GM18508 (cell line): ENCODE results near the gene GMEB2.
"Not testable (repeated sequence)": the region's sequence is repeated elsewhere in the genome, so short reads cannot be mapped to it uniquely, and the experiment has no call there.

Experiments used
- ATAC-seq: cut with Tn5 transposase; IDR thresholded peaks from one replicate; pipeline ENCODE4 v1.9.1; 2021; ENCODE audit warnings: moderate number of reproducible peaks; ENCODE audit not compliant: insufficient read depth, unreplicated experiment

The GMEB2 gene

GRCh38 chr20:63564036-63564810 lies 62.7 kb downstream of the GMEB2 start:
- no peak for ATAC-seq

DNA sequence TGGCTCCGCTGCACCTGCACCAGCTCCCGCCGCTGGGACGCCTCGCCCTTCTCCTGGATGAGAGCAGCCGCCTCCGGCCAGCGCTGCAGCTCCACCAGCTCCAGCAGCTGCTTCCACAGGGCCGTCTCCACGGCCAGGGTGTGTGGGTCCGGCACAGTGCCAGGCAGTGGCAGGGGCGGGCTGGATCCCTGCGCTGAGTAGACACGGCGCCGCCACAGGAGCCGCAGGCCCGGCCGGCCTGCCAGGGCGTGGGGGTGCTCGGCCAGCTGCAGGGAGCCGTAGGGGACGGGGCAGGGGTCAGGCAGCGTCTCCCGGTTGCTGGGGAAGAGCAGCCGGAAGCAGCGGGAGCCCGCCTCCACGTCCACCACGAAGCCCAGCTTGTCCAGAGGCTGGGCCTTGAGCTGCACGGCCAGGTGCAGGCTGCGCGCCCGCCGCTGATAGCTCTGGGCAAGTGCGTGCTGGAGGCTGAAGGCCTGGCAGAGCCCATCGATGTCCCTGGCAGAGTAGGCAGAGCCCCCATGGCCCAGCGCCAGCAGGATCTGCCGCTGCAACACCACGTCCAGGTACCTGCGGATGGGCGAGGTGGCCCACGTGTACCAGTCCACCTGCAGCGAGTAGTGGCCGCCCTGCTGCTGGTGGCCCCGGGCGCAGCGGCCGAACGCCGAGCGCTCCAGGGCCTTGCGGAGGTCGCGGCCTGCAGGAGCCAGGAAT lies 63.5 kb downstream of the GMEB2 start:
- ATAC-seq = no peak

DNA sequence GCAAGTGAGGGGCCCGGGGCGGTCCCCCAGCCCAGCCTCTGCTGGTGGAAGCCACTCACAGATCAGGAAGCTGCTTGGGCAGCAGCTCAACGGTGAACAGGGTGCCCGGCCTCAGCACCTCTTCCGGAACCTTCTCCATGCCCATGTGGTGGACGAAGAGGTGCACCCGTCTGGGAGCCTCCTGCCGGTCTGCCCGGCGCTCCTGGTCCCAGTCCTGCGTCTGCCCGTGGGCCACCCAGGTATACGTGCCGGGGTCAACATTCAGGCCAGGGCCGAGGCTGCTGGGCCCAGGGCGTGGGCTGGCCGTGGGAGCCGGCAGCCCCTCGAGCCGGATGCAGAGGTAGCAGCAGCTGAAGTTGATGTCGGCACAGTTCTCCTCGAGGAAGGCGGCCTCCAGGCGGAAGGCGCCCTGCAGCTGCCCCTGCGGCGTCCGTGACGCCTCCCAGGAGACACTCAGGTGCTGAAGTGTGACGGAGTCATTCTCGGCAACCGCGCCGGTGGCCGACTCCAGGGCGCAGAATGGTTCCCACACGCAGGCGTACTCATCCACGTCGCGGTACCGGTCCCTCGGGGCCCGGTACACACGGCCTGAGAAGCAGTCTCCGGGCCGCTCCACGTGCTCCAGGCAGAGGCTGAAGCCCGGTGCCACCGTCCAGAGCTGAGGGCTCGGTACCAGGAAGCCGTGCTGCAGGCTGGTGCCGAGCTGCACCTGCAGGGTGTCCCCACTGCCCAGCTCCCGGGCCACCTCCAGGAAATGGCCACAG lies 64.3 kb downstream of the GMEB2 start:
- ATAC-seq = no peak

DNA sequence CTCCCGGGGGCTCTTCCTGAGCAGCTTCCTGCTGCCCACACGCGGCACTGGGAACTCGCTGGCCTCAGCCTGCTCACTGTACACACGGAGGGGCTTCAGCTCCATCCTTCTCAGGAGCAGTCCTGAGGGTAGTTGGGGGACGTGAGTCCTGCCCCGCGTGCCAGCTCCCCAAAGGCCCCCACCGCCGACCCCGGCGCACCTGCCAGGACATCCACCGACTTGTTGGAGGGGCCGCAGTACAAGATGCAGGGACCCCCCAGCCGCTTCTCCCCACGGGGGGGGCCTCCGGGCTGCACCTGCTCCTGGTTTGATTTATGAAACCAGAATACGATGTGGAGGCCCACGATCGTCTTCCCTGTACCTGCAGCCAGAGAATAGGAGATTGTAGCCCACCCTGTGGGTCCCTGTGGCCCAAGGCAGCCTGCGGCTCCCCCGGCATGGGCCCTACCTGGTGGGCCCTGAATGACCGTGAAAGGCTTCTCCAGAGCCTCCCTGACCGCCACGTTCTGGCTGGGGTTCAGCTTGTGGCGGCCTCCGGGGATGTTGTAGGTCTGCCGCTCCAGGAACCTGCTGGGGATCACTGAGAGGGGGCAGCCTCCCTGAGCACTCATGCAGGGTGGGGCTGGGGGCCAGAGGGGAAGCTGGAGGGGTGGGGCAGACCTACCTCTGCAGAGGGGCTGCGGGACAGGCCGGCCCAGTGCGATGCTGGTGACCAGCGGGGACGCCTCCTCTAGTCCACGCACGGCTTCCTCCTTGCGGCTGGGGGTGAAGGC lies 65.1 kb downstream of the GMEB2 start:
- ATAC-seq = no peak

GRCh38 chr20:63560856-63561609 lies 65.9 kb downstream of the GMEB2 start:
- ATAC-seq = no peak

GRCh38 chr20:63560333-63560805 lies 66.5 kb downstream of the GMEB2 start:
- no peak for ATAC-seq

- ATAC-seq = not testable (repeated sequence)
Measured at GRCh38 chr20:63559485-63560332, 67.2 kb downstream of the GMEB2 start.

- no peak for ATAC-seq
Measured at GRCh38 chr20:63558804-63559484, 68.0 kb downstream of the GMEB2 start.

DNA sequence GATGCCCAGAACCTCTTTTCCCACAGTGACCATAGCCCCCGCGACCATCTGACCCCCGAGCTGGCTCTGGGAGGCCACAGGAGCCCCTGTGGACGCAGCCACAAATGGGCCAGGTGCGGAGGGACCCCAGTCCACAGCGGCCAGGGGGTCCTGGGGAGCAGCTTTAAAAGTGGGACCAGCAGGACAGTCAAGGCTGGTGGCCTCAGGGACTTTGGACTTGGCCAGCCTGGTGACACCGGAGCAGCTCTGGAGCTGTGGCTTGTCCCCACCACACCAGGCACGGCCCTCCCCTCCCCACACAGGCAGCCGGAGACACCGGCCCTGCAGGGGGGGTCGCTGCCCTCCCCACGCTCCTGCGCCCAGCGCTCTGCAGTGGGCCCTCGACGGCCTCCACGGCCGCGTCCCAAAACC lies 69.4 kb downstream of the GMEB2 start:
- ATAC-seq = no peak

GRCh38 chr20:63556873-63557478 lies 69.9 kb downstream of the GMEB2 start:
- ATAC-seq = no peak

- no peak for ATAC-seq
Measured at GRCh38 chr20:63555661-63556381, 71.1 kb downstream of the GMEB2 start.

DNA sequence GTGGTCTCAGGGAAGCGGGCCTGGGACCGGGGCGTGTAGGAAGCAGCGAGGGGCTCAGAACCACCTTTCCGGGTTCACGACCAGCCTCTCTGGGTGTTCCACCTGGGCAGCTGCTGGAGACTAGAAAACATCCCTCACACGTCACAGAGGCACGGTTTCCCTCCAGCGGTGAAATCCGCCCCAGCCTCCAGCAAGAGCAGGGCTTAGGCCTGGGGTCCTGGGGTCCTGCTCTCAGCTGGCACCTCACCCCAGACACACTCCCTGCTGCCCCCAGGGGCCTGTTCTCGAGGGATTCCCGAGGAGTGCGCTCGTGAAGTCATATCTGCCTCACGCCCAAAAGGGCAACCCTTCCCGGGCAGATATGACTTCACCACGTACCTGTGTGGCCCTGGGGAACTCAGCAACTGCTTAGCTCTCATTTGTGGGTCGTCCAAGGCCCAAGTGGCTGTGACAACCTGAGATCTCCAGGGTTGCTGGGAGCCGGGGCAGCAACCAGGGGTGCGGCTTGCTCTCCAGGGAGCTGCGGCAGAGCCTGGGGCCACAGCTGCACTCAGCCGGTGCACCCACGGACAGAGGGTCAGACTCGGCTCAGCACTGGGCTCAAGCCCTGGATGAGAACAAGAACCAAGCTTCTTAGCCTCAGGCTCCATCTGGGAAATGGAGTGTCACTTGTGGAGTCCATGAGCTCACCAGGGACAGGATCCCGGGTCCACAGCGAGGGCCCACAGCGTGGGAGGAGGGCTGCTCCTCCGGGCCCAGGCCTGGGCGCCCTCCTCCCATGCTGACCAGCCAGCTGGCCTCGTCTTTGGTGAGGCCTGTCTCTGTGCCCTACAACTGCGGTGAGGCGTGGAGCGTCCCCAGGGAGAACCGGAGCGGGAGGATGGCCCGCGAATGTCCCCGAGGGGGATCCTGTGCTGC lies 72.3 kb downstream of the GMEB2 start:
- ATAC-seq = no peak

DNA sequence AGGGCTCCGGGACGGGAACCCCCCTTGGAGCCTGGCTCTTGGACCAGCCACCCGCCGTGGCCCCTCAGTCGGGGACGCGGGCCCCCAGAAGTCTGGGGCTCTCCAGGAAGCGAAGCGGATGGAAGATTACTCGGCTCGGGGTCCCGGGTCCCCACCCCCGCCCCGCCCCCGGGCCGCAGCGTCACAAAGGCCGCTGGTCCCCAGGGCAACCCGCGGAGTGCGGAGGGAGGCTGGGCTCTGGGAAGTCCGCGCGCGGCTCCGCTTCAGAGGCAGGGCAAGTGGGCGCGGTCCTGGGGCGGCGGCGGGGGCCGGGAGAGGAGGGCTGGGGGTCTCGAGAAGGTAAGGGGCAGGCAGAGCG lies 73.0 kb downstream of the GMEB2 start, which contains the start of gene FNDC11:
FNDC11 (plus strand) TSS at position 227 of the 358 bp plus-strand sequence. CDS start 1,505 bp downstream, outside the sequence.
- no peak for ATAC-seq

GRCh38 chr20:63553251-63553932 lies 73.5 kb downstream of the GMEB2 start:
- no peak for ATAC-seq

DNA sequence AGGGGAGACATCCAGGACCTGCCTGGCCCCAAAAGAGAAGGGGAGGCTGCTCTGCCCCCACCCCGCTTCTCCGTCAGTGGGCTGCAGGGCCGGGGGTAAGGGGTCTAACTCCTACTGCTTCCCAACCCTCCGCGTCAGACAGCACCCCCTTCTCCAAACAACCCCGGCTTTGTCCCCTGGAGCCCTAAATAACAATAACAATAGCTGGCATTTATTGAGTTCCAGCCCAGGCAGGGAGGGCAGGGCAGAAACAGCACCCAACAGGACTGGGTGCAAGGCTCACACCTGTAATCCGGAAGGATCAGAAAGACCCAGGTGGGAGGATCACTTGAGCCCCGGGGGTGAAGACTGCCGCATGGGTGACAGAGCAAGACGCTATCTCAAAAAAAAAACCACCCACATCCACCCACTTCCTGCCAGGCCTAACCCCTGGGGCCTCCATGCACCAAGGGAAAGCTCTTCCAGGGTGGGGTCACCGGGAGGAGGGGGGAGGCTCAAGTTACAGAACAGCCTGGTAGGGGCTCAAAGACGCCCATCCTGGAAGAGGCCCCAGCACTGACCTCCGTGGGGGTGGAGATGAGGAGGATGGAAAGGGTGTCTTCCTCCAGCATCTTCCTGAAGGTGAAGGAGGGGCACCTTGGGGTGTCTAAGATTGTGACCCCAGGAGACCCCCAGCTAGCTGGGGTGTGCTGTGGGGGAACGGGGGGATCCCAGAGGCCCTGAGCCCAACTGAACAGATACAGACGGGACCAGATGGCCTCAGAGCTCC lies 74.2 kb downstream of the GMEB2 start:
- ATAC-seq = no peak
